A549 (cell line): ENCODE measurements around the gene U2AF1L4. TPM values are rescaled to one million over a fixed set of nuclear protein-coding genes. Genes with fewer than 3 reads are reported as not detected.

Experiments
- ATAC-seq, 2 experiments: fragments of 200-7000 bp in 1 of 2; fragments of >200 bp in 1 of 2; cut with Nextera tagmentation in 1 of 2; cut with Tn5 transposase in 1 of 2; 3 replicates each; pipeline versions ENCODE4 v1.8.0 to v1.9.1; 2018 to 2020; ENCODE audit warnings: mild to moderate bottlenecking in 1 of 2, moderate library complexity in 1 of 2
- CTCF ChIA-PET: fragments of 300-600 bp; sonication (Branson Sonifier 250); formaldehyde crosslinking; extraction: SDS; loops from one replicate; lab custom pipeline; 2021; ENCODE audit warnings: antibody characterized with exemption, inconsistent platforms; lab: Yijun Ruan, JAX
- POLR2A ChIA-PET: fragments of 350-600 bp; formaldehyde crosslinking; extraction: SDS; loops from one replicate; lab custom pipeline; 2021; ENCODE audit warnings: antibody characterized with exemption, inconsistent platforms; lab: Yijun Ruan, JAX
- DNase-seq, 2 experiments: peaks; one replicate each; pipeline versions ENCODE4 v3.0.0 to v3.0.0-alpha.2; 2011 to 2016; ENCODE audit warnings: low read depth in 1 of 2, low spot score in 1 of 2
- FAIRE-seq: peaks from 2 replicates; lab custom pipeline; 2011; peaks lifted over from hg19 to GRCh38; lab: Jason Lieb, UNC
- H3K27ac ChIP-seq, 2 experiments: fragments of >200 bp; sonication (Bioruptor Twin); formaldehyde crosslinking; 3 replicates each; pipeline ENCODE4 v1.5.1; 2016 to 2017
- H3K4me1 ChIP-seq: fragments of >200 bp; sonication (Bioruptor Twin); formaldehyde crosslinking; 3 replicates; pipeline ENCODE4 v1.6.1; 2016
- H3K4me2 ChIP-seq: fragments of >200 bp; sonication (Bioruptor Twin); formaldehyde crosslinking; 3 replicates; pipeline ENCODE4 v1.6.1; 2016
- H3K4me3 ChIP-seq: fragments of >200 bp; sonication (Bioruptor Twin); formaldehyde crosslinking; 3 replicates; pipeline ENCODE4 v1.5.1; 2016
- H3K9me3 ChIP-seq: fragments of >200 bp; sonication (Bioruptor Twin); formaldehyde crosslinking; 3 replicates; pipeline ENCODE4 v1.6.1; 2016
- BHLHE40 ChIP-seq: IDR thresholded peaks from 2 replicates; pipeline ENCODE4 v1.6.1; 2012; ENCODE audit warnings: low read depth, low read length, inconsistent platforms
- CBX2 ChIP-seq: fragments of 200-600 bp; sonication (generic); IDR thresholded peaks from 2 replicates; pipeline ENCODE4 v1.6.1; 2016; ENCODE audit warnings: low read depth, mild to moderate bottlenecking, borderline replicate concordance
- CHD4 ChIP-seq: fragments of 200-600 bp; sonication (generic); IDR thresholded peaks from 2 replicates; pipeline ENCODE4 v1.6.1; 2016; ENCODE audit warnings: antibody characterized with exemption, mild to moderate bottlenecking, borderline replicate concordance
- EHF ChIP-seq: fragments of 250-450 bp; sonication (Bioruptor Pico); IDR thresholded peaks from 2 replicates; pipeline ENCODE4 v1.5.0; 2020; ENCODE audit warnings: mild to moderate bottlenecking
- EHMT2 ChIP-seq: fragments of 200-600 bp; sonication (generic); IDR thresholded peaks from 2 replicates; pipeline ENCODE4 v1.6.1; 2016; ENCODE audit warnings: antibody characterized with exemption, low read depth, mild to moderate bottlenecking, moderate library complexity
- FOSL2 ChIP-seq, 2 experiments: fragments of 450-650 bp in 1 of 2; fragments of >200 bp in 1 of 2; sonication (Bioruptor Twin) in 1 of 2; formaldehyde crosslinking; IDR thresholded peaks; 2 replicates each; pipeline versions ENCODE4 v1.5.0 to v1.6.1; 2016 to 2020; ENCODE audit warnings: mild to moderate bottlenecking in 1 of 2, moderate library complexity in 1 of 2
- GATA3 ChIP-seq: IDR thresholded peaks from 2 replicates; pipeline ENCODE4 v1.6.1; 2012; ENCODE audit warnings: borderline replicate concordance
- HOXB13 ChIP-seq: fragments of 250-450 bp; sonication (Bioruptor Pico); IDR thresholded peaks from 2 replicates; pipeline ENCODE4 v1.5.0; 2020; ENCODE audit warnings: low read depth, mild to moderate bottlenecking, moderate library complexity
- KDM1A ChIP-seq: fragments of 200-600 bp; sonication (generic); IDR thresholded peaks from 2 replicates; pipeline ENCODE4 v1.6.1; 2016; ENCODE audit warnings: low read depth, mild to moderate bottlenecking
- MAZ ChIP-seq: fragments of 150-350 bp; IDR thresholded peaks from 2 replicates; pipeline ENCODE4 v1.6.1; 2014; ENCODE audit warnings: antibody characterized with exemption, low read depth, low read length, borderline replicate concordance
- MYC ChIP-seq: IDR thresholded peaks from 2 replicates; pipeline ENCODE4 v1.6.1; 2012; ENCODE audit warnings: mild to moderate bottlenecking, inconsistent platforms, low read length, improper control_type of control experiment, borderline replicate concordance
- NPAS2 ChIP-seq: fragments of 250-450 bp; sonication (Bioruptor Pico); IDR thresholded peaks from 2 replicates; pipeline ENCODE4 v1.8.0; 2022; ENCODE audit warnings: mild to moderate bottlenecking, moderate library complexity, borderline replicate concordance
- RAD21 ChIP-seq, 2 experiments: fragments of >200 bp in 1 of 2; sonication (Bioruptor Twin) in 1 of 2; formaldehyde crosslinking in 1 of 2; IDR thresholded peaks in 1 of 2; conservative IDR thresholded peaks in 1 of 2; 2 replicates in 1 of 2; 3 replicates in 1 of 2; pipeline ENCODE4 v1.6.1; 2012 to 2018; ENCODE audit warnings: inconsistent platforms in 1 of 2
- RARB ChIP-seq: fragments of 250-450 bp; sonication (Bioruptor Pico); IDR thresholded peaks from 2 replicates; pipeline ENCODE4 v1.8.0; 2021; ENCODE audit warnings: mild to moderate bottlenecking, moderate library complexity
- SREBF2 ChIP-seq: fragments of 450-650 bp; IDR thresholded peaks from 2 replicates; pipeline ENCODE4 v1.6.1; 2014; ENCODE audit warnings: mild to moderate bottlenecking, moderate library complexity
- TP53 ChIP-seq: fragments of 250-450 bp; sonication (Bioruptor Pico); IDR thresholded peaks from 2 replicates; pipeline ENCODE4 v1.5.0; 2021; ENCODE audit warnings: mild to moderate bottlenecking, moderate library complexity
- ZC3H11A ChIP-seq: fragments of 450-650 bp; IDR thresholded peaks from 2 replicates; pipeline ENCODE4 v1.6.1; 2014; ENCODE audit warnings: antibody characterized with exemption, mild to moderate bottlenecking
- ZNF302 ChIP-seq: fragments of 250-450 bp; sonication (Bioruptor Pico); IDR thresholded peaks from 2 replicates; pipeline ENCODE4 v1.9.0; 2021; ENCODE audit warnings: inconsistent platforms, mild to moderate bottlenecking, moderate library complexity
- ZSCAN20 ChIP-seq: fragments of 250-450 bp; sonication (Bioruptor Pico); IDR thresholded peaks from 2 replicates; pipeline ENCODE4 v1.8.0; 2022; ENCODE audit warnings: mild to moderate bottlenecking, moderate library complexity
- WGBS: methylation state at CpG from one replicate; pipeline ENCODE4 v1.1.6; 2017; ENCODE audit errors: missing lambda C conversion rate; 5-methylcytosine and 5-hydroxymethylcytosine counted together
- polyA plus RNA-seq, 4 experiments: library from polyadenylated mRNA; depleted of rRNA in 3 of 4; stranded (reverse); fragments of >200 nt; fragmentation: RNase III in 1 of 4; extraction: RNeasy Plus Mini Kit Qiagen cat#74134 plus additional on column Dnase treatment in 1 of 4; gene quantifications; 2 replicates in 3 of 4; 3 replicates in 1 of 4; pipeline ENCODE4 v1.2.3, GENCODE V29; 2011 to 2017
- TF ChIP-seq, protein P1 (sequence below): IDR thresholded peaks from 2 replicates; pipeline ENCODE4 v1.6.1; 2012
- TF ChIP-seq, protein P2 (sequence below): fragments of 450-650 bp; IDR thresholded peaks from 2 replicates; pipeline ENCODE4 v1.6.1; 2014; ENCODE audit warnings: antibody characterized with exemption
- TF ChIP-seq, protein P3 (sequence below): IDR thresholded peaks from 2 replicates; pipeline ENCODE4 v1.6.1; 2012; ENCODE audit warnings: low read depth, borderline replicate concordance

The U2AF1L4 gene
- polyA plus RNA-seq, 2 of the 4 experiments (the other 2 are of a cell fraction): 41.1 to 42.8 TPM

DNA sequence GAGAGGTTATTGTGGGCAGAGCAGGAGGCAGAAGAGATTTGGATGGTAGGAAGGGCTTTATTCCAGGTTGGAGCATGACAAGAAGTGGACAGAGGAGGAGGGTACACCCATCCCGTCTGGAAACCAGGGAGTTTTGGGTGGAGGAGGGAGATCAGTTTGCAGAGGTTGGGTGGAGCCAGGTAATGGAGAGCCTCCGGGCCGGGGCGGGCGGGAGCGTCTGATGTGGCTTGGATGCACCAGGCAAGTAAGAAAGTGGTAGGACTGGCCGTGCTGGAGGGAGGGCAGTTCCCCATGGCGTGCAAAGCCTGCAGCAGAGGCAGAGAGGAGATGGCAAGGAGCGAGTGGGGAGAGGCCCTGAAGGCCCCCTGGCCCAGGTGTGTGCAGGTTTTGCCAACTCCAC, 13.9 kb downstream of the U2AF1L4 start:
- Histone ChIP-seq H3K4me3 (no peak overlapping the region), H3K4me2 (no peak overlapping the region), H3K27ac (no peak overlapping the region), H3K9me3 (no peaks in the 10 kb centered on the region), H3K4me1 (no peaks in the 10 kb centered on the region)
- no peak for TF ChIP-seq NPAS2
- TF ChIP-seq, protein P1, sequence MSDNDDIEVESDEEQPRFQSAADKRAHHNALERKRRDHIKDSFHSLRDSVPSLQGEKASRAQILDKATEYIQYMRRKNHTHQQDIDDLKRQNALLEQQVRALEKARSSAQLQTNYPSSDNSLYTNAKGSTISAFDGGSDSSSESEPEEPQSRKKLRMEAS: no peak
- TF ChIP-seq GATA3: no peak
- TF ChIP-seq, protein P2, sequence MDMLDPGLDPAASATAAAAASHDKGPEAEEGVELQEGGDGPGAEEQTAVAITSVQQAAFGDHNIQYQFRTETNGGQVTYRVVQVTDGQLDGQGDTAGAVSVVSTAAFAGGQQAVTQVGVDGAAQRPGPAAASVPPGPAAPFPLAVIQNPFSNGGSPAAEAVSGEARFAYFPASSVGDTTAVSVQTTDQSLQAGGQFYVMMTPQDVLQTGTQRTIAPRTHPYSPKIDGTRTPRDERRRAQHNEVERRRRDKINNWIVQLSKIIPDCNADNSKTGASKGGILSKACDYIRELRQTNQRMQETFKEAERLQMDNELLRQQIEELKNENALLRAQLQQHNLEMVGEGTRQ: no peak
- no peak for TF ChIP-seq ZSCAN20 (CRISPR knock-in tag)
- TF ChIP-seq, protein P3, sequence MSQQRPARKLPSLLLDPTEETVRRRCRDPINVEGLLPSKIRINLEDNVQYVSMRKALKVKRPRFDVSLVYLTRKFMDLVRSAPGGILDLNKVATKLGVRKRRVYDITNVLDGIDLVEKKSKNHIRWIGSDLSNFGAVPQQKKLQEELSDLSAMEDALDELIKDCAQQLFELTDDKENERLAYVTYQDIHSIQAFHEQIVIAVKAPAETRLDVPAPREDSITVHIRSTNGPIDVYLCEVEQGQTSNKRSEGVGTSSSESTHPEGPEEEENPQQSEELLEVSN: no peak
- no peak for TF ChIP-seq HOXB13 (CRISPR knock-in tag)
- no peak for TF ChIP-seq EHF (CRISPR knock-in tag)
- TF ChIP-seq EHMT2: no peak
- TF ChIP-seq KDM1A: no peak
- no peak for TF ChIP-seq MAZ
- no peak for TF ChIP-seq MYC
- no peak for TF ChIP-seq CBX2
- TF ChIP-seq SREBF2: no peak
- no peak for TF ChIP-seq ZNF302 (CRISPR knock-in tag)
- no peak for TF ChIP-seq CHD4
- ChIA-PET CTCF (interaction anchor here (0.7 to 2.0 kb wide), 6 partner anchors 8 to 218 kb away, joined by 3 to 5 read pairs (median 4); partner anchors contain the start of genes PSENEN and U2AF1L4), POLR2A (interaction anchor here (2.1 kb wide), 1 partner anchor 9 kb away, joined by 10 read pairs; no protein-coding TSS in a partner anchor)
- DNase-seq (no peak), ATAC-seq (peak in 1 of 2 experiments; percentile 2; a peak in 2 of 6 replicates), FAIRE-seq (no peak)
- WGBS: 81% methylated on average over 7 of the region's 9 CpGs

DNA sequence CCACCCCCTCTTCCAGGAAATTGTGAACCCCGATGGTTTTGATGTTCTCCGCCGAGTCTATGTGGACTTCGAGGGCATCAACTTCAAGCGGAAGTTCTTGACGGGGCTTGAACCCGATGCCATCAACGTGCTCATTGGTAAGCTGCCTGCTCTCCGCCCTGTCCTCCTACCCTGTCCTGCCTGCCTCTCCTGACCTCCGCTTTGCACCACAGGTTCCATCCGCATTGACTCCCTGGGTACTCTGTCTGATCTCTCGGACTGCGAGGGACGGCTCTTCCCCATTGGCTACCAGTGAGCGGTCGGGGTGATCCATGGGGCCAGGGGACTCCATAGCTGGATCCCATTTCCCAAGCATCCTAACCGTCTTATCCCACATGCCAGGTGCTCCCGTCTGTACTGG, 14.9 kb downstream of the U2AF1L4 start:
- Histone ChIP-seq H3K27ac (no peak overlapping the region), H3K4me1 (no peaks in the 10 kb centered on the region), H3K4me3 (no peak overlapping the region), H3K9me3 (no peaks in the 10 kb centered on the region), H3K4me2 (no peak overlapping the region)
- no peak for ATAC-seq
- WGBS: 93% methylated on average over 18 of the region's 18 CpGs
- no peak for FAIRE-seq
- ChIA-PET POLR2A (interaction anchor here (1.7 to 2.1 kb wide), 2 partner anchors 10 to 15 kb away, joined by 4 to 10 read pairs; partner anchors contain the start of genes PSENEN and U2AF1L4), CTCF (interaction anchor here (0.7 to 1.6 kb wide), 7 partner anchors 9 to 182 kb away, joined by 3 to 7 read pairs (median 4); partner anchors contain the start of genes IGFLR1, PSENEN and U2AF1L4)
- DNase-seq: no peak
- no peak for TF ChIP-seq HOXB13 (CRISPR knock-in tag)

DNA sequence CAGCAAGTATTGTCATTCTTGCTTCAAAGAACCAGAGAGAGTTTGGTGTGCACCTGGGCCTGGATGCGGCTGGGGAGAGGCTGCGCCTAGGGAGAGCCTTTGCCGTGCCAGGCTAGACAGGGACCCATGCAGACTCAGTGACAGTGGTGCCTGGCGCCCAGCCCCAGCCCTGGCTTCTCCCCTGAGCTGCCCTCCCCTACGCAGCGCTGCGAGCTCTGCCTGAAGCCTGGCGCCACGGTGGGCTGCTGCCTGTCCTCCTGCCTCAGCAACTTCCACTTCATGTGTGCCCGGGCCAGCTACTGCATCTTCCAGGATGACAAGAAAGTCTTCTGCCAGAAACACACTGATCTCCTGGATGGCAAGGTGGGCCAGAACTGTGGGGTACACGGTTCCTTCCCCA, 15.5 kb downstream of the U2AF1L4 start:
- Histone ChIP-seq H3K4me2 (no peak overlapping the region), H3K4me3 (no peak overlapping the region), H3K27ac (no peak overlapping the region), H3K4me1 (no peaks in the 10 kb centered on the region), H3K9me3 (no peaks in the 10 kb centered on the region)
- TF ChIP-seq ZC3H11A: no peak
- no peak for TF ChIP-seq RAD21 (conservative IDR thresholded peaks at IDR 0.05 in 1 of 2, IDR thresholded peaks at IDR 0.05 in 1 of 2)
- TF ChIP-seq GATA3: no peak
- TF ChIP-seq ZNF302 (CRISPR knock-in tag): no peak
- no peak for TF ChIP-seq FOSL2 (IDR thresholded peaks at IDR 0.05)
- TF ChIP-seq FOSL2 (CRISPR knock-in tag; IDR thresholded peaks at IDR 0.05): no peak
- TF ChIP-seq BHLHE40: no peak
- no peak for TF ChIP-seq TP53
- no peak for TF ChIP-seq RARB (CRISPR knock-in tag)
- CTCF ChIA-PET: interaction anchor here (0.9 to 1.6 kb wide), 5 partner anchors 8 to 182 kb away, joined by 3 to 7 read pairs (median 4); partner anchors contain the start of gene IGFLR1
- DNase-seq (no peak), ATAC-seq (no peak), FAIRE-seq (no peak)
- POLR2A ChIA-PET: interaction anchor here (1.7 kb wide), 1 partner anchor 15 kb away, joined by 4 read pairs; the partner anchor contains the start of genes PSENEN and U2AF1L4
- WGBS: 86% methylated on average over 11 of the region's 11 CpGs
